IPS-20b (cell line): ENCODE measurements around the gene COX10.
"Not testable (repeated sequence)": the region's sequence is repeated elsewhere in the genome, so short reads cannot be mapped to it uniquely, and the experiment has no call there.

ENCODE experiments used
- H3K27ac ChIP-seq: one replicate; pipeline ENCODE4 v1.5.1; 2013; ENCODE audit warnings: low read length
- H3K27me3 ChIP-seq: 2 replicates; pipeline ENCODE4 v1.6.1; 2013; ENCODE audit warnings: mild to moderate bottlenecking, low read length, inconsistent platforms; ENCODE audit not compliant: insufficient read depth
- H3K36me3 ChIP-seq: 2 replicates; pipeline ENCODE4 v1.6.1; 2013; ENCODE audit warnings: low read depth, mild to moderate bottlenecking, inconsistent platforms, low read length, moderate library complexity; ENCODE audit not compliant: insufficient read depth
- H3K4me1 ChIP-seq: 2 replicates; pipeline ENCODE4 v1.6.1; 2013; ENCODE audit warnings: mild to moderate bottlenecking, control low read depth, inconsistent platforms, low read length, moderate library complexity; ENCODE audit not compliant: insufficient read depth
- H3K4me3 ChIP-seq: 2 replicates; pipeline ENCODE4 v1.5.1; 2013; ENCODE audit warnings: mild to moderate bottlenecking, low read length, inconsistent platforms
- H3K9ac ChIP-seq: 2 replicates; pipeline ENCODE4 v1.6.1; 2013; ENCODE audit warnings: low read depth, mild to moderate bottlenecking, inconsistent platforms, low read length, moderate library complexity
- H3K9me3 ChIP-seq: 2 replicates; pipeline ENCODE4 v1.6.1; 2013; ENCODE audit warnings: mild to moderate bottlenecking, low read depth, low read length, inconsistent platforms; ENCODE audit not compliant: insufficient read depth

The COX10 gene

GRCh38 chr17:14158707-14159106, 89.4 kb downstream of the COX10 start:
- Histone ChIP-seq H3K27ac (no peak overlapping the region), H3K9ac (no peak overlapping the region), H3K36me3 (no peaks in the 10 kb centered on the region), H3K27me3 (no peaks in the 10 kb centered on the region), H3K4me1 (no peaks in the 10 kb centered on the region), H3K9me3 (no peaks in the 10 kb centered on the region), H3K4me3 (no peak overlapping the region)

GRCh38 chr17:14161419-14161818, 92.1 kb downstream of the COX10 start:
- H3K36me3 ChIP-seq = no peaks in the 10 kb centered on the region
- no peaks in the 10 kb centered on the region; the same call in 1 of the 2 replicates for H3K4me1 ChIP-seq
- H3K27ac ChIP-seq = no peak overlapping the region

GRCh38 chr17:14165616-14166015, 96.3 kb downstream of the COX10 start:
- Histone ChIP-seq H3K9ac (no peak overlapping the region), H3K36me3 (no peaks in the 10 kb centered on the region; the same call in 1 of the 2 replicates), H3K4me1 (no peaks in the 10 kb centered on the region; the same call in 1 of the 2 replicates), H3K27me3 (no peaks in the 10 kb centered on the region), H3K27ac (no peak overlapping the region), H3K4me3 (no peak overlapping the region), H3K9me3 (peaks cover 23% of the 10 kb centered on the region)

More at GRCh38 chr17:14161419-14161818, 92.1 kb downstream of the COX10 start:
- H3K9ac ChIP-seq = no peak overlapping the region
- H3K9me3 ChIP-seq = no peaks in the 10 kb centered on the region
- H3K4me3 ChIP-seq = no peak overlapping the region
- H3K27me3 ChIP-seq = no peaks in the 10 kb centered on the region

- H3K27ac ChIP-seq, H3K9ac ChIP-seq, H3K27me3 ChIP-seq, H3K4me3 ChIP-seq, H3K4me1 ChIP-seq, H3K36me3 ChIP-seq: not testable (repeated sequence)
- H3K9me3 ChIP-seq = peaks cover 23% of the 10 kb centered on the region
Observed at GRCh38 chr17:14167831-14168230, 98.5 kb downstream of the COX10 start.

- Histone ChIP-seq H3K27me3 (no peaks in the 10 kb centered on the region), H3K4me3 (no peak overlapping the region), H3K27ac (no peak overlapping the region), H3K4me1 (no peaks in the 10 kb centered on the region; the same call in 1 of the 2 replicates), H3K36me3 (no peaks in the 10 kb centered on the region; the same call in 1 of the 2 replicates), H3K9me3 (peaks cover 23% of the 10 kb centered on the region), H3K9ac (no peak overlapping the region)
Observed at GRCh38 chr17:14168582-14168981, 99.3 kb downstream of the COX10 start.

GRCh38 chr17:14169287-14169686, 100.0 kb downstream of the COX10 start:
- no peaks in the 10 kb centered on the region; the same call in 1 of the 2 replicates for H3K36me3 ChIP-seq
- no peaks in the 10 kb centered on the region; the same call in 1 of the 2 replicates for H3K4me1 ChIP-seq
- H3K27me3 ChIP-seq = no peaks in the 10 kb centered on the region
- H3K4me3 ChIP-seq = no peak overlapping the region
- H3K9ac ChIP-seq = no peak overlapping the region
- peaks cover 23% of the 10 kb centered on the region for H3K9me3 ChIP-seq
- no peak overlapping the region for H3K27ac ChIP-seq

GRCh38 chr17:14169901-14170300, 100.6 kb downstream of the COX10 start:
- Histone ChIP-seq H3K36me3 (no peaks in the 10 kb centered on the region; the same call in 1 of the 2 replicates), H3K9ac (no peak overlapping the region), H3K4me1 (no peaks in the 10 kb centered on the region), H3K4me3 (no peak overlapping the region), H3K27ac (no peak overlapping the region), H3K27me3 (no peaks in the 10 kb centered on the region), H3K9me3 (peaks cover 23% of the 10 kb centered on the region)

GRCh38 chr17:14176989-14177388, 107.7 kb downstream of the COX10 start:
- H3K27me3 ChIP-seq, H3K36me3 ChIP-seq, H3K4me1 ChIP-seq, H3K9me3 ChIP-seq, H3K27ac ChIP-seq, H3K9ac ChIP-seq, H3K4me3 ChIP-seq: not testable (repeated sequence)

- H3K4me3 ChIP-seq, H3K9me3 ChIP-seq, H3K36me3 ChIP-seq, H3K9ac ChIP-seq, H3K27ac ChIP-seq, H3K27me3 ChIP-seq, H3K4me1 ChIP-seq: not testable (repeated sequence)
Observed at GRCh38 chr17:14177801-14178200, 108.5 kb downstream of the COX10 start.

- H3K27me3 ChIP-seq, H3K27ac ChIP-seq, H3K36me3 ChIP-seq, H3K9ac ChIP-seq, H3K4me1 ChIP-seq, H3K4me3 ChIP-seq, H3K9me3 ChIP-seq: not testable (repeated sequence)
Observed at GRCh38 chr17:14179951-14180350, 110.6 kb downstream of the COX10 start.

- H3K27me3 ChIP-seq, H3K4me1 ChIP-seq, H3K9ac ChIP-seq, H3K9me3 ChIP-seq, H3K4me3 ChIP-seq, H3K27ac ChIP-seq, H3K36me3 ChIP-seq: not testable (repeated sequence)
Observed at GRCh38 chr17:14182084-14182483, 112.8 kb downstream of the COX10 start.

GRCh38 chr17:14184536-14184935, 115.2 kb downstream of the COX10 start:
- H3K4me1 ChIP-seq, H3K27me3 ChIP-seq, H3K4me3 ChIP-seq, H3K9me3 ChIP-seq, H3K27ac ChIP-seq, H3K36me3 ChIP-seq, H3K9ac ChIP-seq: not testable (repeated sequence)

- H3K27me3 ChIP-seq, H3K36me3 ChIP-seq, H3K9me3 ChIP-seq, H3K4me1 ChIP-seq, H3K4me3 ChIP-seq, H3K27ac ChIP-seq, H3K9ac ChIP-seq: not testable (repeated sequence)
Observed at GRCh38 chr17:14186443-14186842, 117.1 kb downstream of the COX10 start.
